HG02623 (cell line): ENCODE measurements around the gene KCNE1.
"Not testable (repeated sequence)": the region's sequence is repeated elsewhere in the genome, so short reads cannot be mapped to it uniquely, and the experiment has no call there.

ENCODE experiments used
- ATAC-seq: cut with Tn5 transposase; IDR thresholded peaks from one replicate; pipeline ENCODE4 v1.9.1; 2021; ENCODE audit warnings: moderate library complexity; ENCODE audit not compliant: unreplicated experiment

KCNE1 gene

DNA sequence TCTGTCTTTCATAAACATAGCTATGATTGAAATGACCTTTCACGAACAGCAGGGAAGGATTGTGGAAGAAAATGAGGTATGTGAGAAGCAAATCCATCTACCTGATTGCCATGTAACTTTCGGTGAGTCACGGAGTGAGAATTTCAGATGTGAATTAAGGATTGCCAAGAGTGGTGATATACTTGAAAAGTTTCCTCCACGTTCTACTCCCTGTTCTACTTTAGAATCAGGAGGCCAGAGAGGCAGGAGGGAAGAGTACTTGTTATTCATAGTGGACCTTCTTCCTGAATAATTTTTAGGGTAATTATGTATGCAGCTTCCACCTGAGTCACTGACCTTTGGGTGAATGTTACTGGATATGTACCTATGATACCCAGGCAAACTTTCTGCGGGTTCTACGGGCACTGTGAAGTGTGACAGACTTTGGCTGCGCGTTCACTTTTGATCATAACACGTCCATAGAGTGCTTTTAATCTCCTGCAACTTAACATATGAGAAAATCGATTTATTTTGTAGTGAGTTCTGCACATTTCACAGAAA lies 2.6 kb upstream of the KCNE1 start:
- no peak for ATAC-seq

DNA sequence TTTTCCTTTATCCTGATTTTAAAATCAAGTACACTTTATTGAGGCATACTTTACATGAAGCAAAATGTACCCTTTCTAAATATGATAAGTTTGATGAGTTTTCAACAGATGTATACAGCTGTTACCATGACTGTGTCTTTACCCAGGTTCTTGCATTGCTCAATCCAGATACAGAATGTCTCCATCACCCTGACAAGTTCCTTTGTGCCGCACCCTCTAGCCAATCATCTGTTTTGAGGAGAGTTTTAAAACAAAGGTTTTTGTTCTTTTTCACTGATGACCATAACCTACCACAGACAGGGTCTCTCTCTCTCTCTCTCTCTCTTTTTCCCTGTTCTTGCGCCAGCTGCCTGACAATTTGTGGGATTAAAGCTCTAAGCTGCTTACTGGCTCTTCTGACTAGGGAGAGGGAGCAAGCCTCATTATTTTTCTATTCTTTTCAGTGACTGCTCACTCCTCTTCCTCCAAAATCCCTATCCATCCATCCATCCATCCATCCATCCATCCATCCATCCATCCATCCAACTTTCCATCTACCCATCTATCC lies 1.2 kb upstream of the KCNE1 start:
- no peak for ATAC-seq

DNA sequence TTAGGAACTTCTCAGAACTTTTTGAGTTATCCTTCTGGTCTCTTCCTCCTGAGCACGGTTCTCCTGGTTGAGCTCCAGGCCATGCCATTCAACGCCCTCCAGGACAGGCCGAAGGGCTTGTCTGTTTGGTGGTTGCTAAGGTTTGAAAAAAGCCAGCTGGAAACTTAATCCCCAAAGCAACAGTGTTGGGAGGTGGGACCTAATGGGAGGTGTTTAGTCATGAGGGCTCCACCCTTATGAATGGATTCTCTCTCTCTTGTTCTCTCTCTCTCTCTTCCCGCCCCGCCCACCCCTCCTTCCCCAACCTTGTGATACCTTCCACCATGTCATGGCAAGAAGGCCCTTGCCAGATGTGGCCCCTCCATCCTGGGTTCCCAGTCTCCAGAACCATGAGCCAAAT lies 829 bp downstream of the KCNE1 start:
- ATAC-seq, result no peak

DNA sequence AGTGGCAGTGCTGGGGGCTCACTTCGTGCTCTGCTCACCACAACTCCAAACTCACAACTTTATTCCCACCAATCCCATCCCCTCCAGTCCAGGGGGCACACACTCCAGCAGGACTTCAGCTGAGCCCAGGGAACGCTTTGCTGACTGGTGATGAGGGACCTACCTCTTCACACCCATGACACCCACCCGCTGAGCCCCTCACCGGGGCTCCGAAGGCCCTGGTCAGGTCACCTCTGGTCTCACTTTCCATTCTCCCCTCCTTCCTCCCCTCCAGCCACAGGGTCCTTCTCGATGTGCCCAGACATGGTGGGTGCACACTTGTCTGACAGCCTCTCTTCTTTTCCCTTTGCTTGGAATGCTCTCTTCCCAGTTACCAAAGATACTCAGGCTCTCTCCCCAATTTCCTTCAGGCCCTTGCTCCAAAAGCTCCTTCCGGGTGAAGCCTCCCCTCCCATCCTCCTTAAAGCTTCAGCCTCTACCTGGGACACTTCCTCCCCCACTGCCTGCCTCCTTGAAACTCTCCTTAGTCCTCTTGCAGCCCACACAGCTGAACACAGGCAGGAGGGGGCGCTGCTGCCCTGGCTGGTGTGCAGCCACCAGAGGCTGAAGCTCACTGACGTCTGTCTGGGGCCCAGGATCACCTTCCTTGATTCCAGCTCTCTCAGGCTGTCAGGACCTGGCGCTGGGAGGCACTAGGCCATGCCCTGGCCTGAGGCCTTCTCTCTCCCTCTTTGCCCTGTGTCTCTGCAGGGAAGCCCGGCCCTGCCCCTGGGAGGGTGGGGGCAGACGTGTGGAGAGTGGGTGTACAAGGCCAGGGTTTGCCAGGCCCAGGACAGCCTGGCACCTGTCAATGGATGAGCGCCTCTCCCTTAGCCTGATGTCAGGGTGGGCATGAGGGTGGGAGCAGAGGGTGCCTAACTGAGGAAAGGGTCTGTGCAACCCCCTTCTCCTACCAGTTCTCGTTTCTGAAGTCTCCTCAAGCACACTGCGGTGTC lies 1.6 kb downstream of the KCNE1 start:
- no peak for ATAC-seq

DNA sequence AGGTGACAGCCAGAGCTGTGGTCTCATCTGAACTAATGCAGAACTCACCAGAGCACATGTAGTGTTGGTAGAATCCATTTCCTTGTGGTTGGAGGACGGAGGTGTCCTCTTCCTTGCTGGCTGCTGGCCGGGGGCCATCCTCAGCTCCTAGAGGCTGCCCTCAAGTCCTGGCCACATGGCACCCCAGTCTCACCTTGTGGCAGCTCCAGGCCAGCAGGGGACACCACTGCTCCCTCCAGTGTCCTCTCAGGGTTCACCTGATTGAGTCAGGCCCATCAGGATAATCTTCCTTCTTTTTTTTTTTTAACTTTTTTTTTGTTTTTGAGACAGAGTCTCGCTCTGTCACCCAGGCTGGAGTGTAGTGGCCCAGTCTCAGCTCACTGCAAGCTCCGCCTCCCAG lies 2.9 kb downstream of the KCNE1 start:
- no peak for ATAC-seq

DNA sequence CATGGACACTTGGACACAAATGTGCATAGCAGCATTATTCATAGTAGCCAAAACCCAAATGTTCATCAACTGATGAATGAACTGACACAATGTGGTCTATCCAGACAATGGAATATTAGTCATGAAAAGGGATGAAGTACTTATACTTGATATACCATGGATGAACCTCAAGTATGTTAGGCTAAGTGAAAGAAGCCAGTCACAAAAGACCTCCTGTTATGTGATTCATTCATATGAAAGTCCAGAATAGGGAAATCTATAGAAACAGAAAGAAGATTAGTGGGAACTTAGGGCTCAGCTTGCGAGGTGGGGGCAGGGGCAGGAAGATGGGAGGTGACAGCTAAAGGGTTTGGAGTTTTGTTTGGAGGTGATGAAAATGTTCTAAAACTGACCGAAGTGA lies 7.4 kb downstream of the KCNE1 start:
- ATAC-seq, result no peak

DNA sequence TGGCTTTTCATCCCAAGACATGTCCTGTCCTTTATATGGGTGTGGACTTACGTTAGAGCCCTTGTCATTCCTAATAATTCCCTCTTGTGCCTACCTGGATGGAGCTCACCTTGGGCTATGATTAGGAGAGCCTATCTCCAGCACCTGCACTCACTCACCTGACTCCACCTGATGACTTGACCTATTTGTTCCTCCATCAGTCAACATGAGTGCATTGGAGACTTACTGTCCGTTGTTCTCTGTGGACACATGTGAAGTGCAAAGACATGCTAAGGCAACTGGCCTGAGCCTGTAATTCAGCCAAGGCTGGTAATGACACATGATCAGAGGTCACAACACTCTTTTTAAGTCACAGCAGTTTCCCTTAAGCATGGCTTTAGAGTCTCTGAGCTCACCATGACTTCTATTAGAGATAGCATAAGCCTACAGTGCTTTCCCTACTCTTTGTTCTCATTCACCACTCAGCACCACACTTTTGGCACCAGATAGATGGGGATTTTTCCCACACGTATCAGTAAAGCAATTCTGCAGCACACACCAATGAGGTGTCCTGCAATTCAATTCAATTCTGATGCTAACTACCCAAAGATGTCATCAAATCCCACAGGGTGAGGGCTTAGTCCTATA lies 9.4 kb downstream of the KCNE1 start:
- ATAC-seq, result no peak

DNA sequence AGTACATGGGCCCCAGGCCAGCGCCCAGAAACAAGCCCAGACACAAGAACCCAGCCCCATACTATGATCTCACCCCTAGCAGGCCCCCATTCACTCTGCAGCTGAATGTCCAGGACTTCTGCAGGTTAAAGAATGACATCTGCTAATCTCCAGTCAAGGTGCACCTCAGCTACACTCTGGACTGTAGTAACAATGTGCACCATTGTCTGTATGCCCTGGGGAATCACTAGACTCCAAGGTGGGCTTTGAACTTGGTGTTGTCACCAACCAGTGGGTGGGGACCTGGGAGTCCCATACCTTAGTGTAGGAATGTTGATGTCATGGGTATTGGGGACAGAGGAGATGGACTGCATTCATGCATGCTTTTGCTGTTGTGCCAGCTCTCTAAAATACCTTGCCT lies 10.3 kb downstream of the KCNE1 start:
- no peak for ATAC-seq

DNA sequence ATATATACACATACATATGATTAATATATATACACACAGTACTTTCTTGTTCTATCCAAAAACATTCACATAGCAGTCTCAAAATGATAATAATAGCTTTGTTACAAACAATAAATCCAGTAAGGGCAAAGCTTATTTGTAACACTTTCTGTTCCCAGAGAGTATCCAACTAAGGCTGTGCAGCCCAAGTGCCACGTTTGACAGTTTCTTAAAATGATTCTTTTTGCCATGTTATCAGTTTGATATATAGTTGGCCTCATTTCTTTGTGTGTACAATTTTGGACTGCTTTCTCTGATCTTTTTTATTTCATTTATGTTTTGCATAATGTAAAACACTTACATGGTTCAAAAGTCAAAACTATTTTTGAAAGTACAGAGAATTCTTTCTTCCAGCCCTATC lies 11.8 kb downstream of the KCNE1 start:
- no peak for ATAC-seq

DNA sequence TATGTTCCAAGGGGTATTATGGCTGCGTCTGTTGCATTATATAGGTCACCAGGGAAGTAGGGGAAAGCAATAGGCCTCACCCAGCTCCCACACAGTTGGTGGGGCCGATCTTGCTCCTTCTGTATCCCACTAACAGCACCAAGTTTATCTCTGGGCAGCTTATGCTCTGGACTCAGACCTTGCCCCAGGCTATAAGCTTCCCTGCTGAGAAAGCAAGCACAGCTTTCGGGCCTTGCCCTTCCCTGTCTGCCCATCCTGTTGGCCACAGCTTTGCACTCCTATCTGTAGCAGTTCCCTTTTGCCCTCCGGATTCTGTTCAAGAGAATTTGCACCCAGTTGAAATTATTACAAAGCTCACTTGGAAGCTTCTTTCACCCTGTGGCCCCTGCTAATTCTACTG lies 12.9 kb downstream of the KCNE1 start:
- ATAC-seq, result no peak

DNA sequence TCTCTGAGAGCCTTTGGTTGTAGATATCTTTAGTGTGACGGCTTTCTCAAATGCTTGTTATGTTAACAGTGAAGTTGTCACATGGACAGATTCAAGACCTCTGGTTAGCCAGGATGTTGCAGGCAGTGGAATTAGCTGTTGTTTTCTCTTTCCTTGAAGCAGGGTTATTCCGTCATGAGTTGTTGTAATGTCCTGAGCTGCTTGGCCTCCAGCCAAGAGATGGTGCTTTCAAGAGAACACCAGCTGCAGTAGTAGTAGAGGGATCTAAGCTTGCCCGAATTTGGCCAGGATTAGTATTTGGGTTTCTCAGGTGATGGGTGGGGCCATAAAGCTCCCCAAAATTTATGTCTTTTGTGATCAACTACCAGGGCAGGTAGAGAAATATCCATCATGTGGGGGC lies 13.4 kb downstream of the KCNE1 start:
- ATAC-seq, result no peak

DNA sequence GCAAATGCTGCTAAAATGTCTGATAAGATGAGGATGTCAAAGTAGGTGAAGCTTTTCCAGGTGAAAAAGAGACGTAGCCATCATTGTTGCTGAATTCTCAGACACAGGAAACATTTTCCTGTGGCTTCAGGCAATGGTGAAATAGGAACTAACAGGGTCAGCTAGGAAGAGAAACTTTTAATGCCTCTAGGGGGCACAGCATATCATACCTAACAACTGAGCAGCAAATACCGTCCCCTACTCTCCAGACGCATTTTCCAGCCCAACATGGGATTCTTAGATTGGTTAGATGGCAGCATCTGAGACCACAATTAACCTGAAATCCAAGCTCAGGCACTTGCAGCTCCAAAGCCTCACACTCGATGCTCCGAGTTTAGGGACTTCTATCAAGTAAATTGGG lies 28.2 kb downstream of the KCNE1 start:
- not testable (repeated sequence) for ATAC-seq

DNA sequence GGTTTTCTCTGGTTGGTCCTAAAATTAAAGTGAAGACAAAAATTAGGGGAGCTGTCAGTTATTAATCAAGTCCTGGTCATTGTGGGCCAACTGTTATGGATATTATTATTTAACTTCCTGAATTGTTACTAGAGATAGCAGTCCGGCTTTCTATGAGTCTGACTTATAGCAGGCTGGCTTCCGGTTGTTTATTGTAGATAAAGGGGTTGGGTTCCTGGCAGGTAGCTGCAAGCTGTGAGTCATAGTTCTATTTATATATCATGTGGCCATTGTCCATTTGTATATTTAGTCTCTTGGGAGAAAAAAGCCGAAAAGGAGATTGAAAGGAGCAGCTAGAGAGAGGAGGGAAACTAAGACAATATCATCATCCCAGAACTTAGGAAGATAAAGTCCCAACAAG lies 28.6 kb downstream of the KCNE1 start:
- not testable (repeated sequence) for ATAC-seq

DNA sequence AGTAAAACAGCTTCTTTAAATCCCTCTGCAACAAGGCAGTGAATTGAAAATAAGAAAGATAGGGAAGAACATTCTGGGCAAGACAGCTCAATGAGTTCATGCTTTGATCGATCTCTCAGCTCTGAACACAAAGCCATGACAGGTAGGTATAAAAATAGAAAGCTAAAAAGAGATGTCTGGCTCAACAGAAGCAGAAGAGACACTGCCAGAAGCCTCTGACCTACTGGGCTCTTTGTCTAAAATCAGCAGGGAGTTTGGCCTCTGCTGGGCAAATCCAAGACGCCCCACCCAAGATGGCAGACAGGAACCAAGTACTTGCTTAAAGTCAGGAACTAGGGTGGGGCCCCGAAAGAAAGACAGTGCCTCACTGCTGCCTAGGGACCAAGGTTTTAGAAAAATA lies 44.7 kb downstream of the KCNE1 start:
- not testable (repeated sequence) for ATAC-seq

DNA sequence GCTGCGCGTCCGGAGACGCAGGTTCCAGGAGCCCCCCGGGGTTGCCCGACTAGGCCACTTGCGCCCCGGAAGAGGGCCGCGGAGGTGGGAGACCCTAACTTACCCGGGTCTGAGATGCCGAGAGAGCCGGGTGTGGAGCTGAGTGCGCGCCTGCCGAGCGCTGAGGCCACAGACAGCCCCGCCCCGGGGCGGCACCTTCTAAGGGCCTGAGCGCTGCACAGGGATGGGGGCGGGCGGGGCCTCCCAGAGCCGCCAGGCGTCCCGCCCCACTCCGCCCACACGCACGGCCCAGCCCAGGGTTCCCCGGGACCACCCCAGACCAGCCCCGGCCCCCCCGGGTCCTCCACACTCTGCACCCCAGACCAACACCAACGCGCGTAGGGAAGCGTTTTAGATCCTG lies 52.6 kb downstream of the KCNE1 start:
- not testable (repeated sequence) for ATAC-seq

DNA sequence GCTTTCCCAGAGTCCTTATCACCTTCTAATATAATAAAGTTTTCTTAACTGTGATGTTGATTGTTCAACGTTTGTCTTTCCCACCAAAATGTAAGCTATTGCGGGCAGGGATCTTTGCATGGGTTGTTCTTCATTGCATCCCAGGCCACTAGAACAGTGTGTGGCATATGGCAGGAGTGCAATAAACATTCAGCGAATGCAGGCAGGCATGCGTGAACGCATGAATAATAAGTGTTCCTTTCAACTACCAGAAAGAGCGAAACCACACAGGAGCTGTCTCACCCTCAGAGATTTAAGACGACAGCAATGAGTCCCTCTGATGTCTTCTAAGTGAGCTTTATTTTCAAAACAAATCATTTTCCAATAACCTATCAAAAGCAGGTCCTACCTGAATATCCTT lies 53.7 kb downstream of the KCNE1 start:
- ATAC-seq, result not testable (repeated sequence)

DNA sequence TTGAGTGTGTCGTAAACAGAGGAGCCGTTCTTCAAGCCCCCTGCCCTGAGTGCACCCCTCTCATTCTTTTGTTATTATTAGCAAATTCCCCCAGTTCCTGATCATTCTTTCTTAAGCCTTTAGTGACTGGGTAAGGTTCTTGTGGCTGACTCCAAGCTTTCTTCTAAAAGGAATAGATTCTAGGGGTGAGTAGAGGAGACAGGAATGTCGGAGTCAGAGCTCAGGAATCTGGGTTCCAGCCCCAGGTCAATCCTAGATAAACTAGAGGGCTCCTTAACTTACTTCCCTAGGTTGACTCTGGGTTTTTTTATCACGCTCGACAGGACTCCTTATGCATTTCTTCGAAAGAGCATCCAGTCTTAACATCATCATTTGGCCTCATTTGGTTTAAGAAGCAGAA lies 55.8 kb downstream of the KCNE1 start:
- not testable (repeated sequence) for ATAC-seq

DNA sequence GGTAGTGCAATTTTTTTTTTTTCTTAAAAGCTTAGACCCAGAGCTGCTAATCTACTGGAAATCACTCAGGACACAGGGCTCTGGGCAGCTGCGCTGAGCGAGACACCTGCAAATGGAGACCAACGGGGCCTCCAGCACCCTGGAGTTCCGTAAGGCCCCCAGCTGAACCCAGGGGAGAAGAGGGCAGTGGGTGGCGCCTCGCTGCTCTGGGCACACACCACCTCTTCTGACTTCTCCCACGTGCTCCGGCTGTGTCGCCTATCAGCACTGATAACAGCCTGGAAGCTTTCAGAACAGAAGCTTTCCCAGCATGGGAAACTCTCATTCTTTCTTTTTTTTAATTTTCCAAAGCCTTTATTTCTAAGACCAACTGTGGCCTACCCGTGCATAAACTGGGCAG lies 56.4 kb downstream of the KCNE1 start:
- not testable (repeated sequence) for ATAC-seq

DNA sequence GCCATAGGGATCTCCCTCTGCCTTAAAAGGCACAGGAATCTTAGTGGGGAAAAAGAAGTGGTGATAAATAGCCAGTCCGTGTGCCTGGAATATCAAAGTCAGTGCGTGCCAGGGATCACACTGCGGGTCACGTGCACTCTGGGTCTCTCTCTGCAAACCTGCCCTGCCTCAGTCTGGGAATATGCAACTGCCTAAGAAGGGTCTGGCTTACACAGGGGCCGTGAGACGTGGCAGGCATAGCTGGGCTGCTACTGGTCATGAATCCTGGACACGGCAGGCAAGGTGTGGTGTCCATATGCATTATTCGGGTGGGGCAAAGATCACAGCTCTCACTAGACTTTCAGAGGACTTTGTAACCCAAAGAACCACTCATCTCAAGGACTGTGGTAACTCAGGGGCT lies 65.0 kb downstream of the KCNE1 start:
- ATAC-seq, result not testable (repeated sequence)

DNA sequence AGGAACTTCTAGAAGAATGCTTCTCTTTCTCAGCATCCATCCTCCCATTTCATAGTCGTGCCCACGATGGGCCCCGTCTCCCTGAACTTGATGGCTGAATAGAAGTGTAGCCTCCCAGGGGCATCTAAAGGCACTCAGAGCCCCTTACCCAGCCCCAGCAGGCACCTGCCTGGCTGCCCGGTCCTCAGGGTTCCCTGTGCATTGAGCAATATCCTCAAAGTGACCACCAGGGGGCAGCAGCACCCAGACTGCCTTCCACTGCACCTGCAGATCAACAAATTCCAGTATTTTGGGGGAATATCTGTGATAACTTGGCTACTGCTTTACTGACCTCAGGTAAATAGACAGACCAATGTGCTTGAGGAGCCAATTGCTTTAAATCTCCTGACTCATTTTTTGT lies 68.5 kb downstream of the KCNE1 start:
- not testable (repeated sequence) for ATAC-seq

DNA sequence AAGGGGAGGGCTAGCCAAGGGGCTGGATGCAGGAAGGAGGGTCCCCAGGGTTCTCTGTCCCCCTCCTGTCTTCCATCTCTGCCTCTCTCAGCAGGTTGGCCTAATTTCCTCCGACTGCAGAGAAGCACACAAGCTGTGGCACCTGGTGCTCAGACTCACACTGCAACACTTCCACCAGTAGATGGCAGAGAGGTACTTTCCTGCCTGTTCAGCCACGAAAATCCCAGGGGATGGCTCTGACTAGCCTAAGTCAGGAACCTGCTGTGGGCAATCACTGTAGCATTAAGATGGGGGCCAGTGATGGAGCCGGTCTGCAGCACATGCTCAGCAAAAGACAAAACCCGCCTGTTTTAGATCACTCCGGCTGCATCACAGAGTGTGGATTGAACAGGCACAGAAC lies 82.3 kb downstream of the KCNE1 start:
- not testable (repeated sequence) for ATAC-seq

DNA sequence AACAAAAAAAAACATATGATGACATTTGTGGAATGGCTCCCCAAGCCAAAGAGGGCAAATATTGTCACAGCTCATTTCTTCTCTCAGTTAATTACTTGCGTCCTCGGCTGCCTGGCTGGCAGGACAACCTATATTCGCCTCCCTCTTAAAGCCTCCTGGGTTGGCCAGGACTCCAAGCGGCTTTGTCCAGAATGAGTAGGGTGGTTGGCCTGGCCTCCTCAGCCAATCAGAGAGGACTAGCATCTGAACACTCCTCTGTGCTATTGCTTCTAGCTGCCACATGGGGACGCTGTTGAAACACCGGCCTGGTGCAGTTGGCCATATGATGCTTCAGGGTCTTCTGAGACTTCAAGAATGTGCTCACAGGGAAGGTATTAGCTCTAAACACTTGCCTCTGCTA lies 83.6 kb downstream of the KCNE1 start:
- ATAC-seq, result not testable (repeated sequence)
